Ishikawa (cell line): Measurements from ENCODE around the gene RAD51B.

ENCODE experiments used
- CEBPB ChIP-seq: IDR thresholded peaks from 2 replicates; pipeline ENCODE4 v1.6.1; 2012
- CREB1 ChIP-seq: IDR thresholded peaks from 2 replicates; pipeline ENCODE4 v1.6.1; 2012; ENCODE audit warnings: low read depth
- EGR1 ChIP-seq: IDR thresholded peaks from 2 replicates; pipeline ENCODE4 v1.6.1; 2012
- EP300 ChIP-seq: IDR thresholded peaks from 2 replicates; pipeline ENCODE4 v1.6.1; 2012; ENCODE audit warnings: borderline replicate concordance
- FOXM1 ChIP-seq: IDR thresholded peaks from 2 replicates; pipeline ENCODE4 v1.6.1; 2012; ENCODE audit warnings: low read depth, borderline replicate concordance
- MAX ChIP-seq: IDR thresholded peaks from 2 replicates; pipeline ENCODE4 v1.6.1; 2012
- NFIC ChIP-seq: IDR thresholded peaks from 2 replicates; pipeline ENCODE4 v1.6.1; 2012
- RAD21 ChIP-seq: IDR thresholded peaks from 2 replicates; pipeline ENCODE4 v1.6.1; 2012; ENCODE audit warnings: low read depth
- REST ChIP-seq: IDR thresholded peaks from 2 replicates; pipeline ENCODE4 v1.6.1; 2012; ENCODE audit warnings: low read depth, mild to moderate bottlenecking
- TAF1 ChIP-seq: IDR thresholded peaks from 2 replicates; pipeline ENCODE4 v1.6.1; 2012; ENCODE audit warnings: low read depth, mild to moderate bottlenecking
- TCF12 ChIP-seq: IDR thresholded peaks from 2 replicates; pipeline ENCODE4 v1.6.1; 2012; ENCODE audit warnings: low read depth
- TEAD4 ChIP-seq: IDR thresholded peaks from 2 replicates; pipeline ENCODE4 v1.6.1; 2012
- YY1 ChIP-seq: IDR thresholded peaks from 2 replicates; pipeline ENCODE4 v1.6.1; 2012; ENCODE audit warnings: low read depth
- ZBTB7A ChIP-seq: IDR thresholded peaks from 2 replicates; pipeline ENCODE4 v1.6.1; 2012; ENCODE audit warnings: low read depth
- TF ChIP-seq, protein P1 (sequence below): IDR thresholded peaks from 2 replicates; pipeline ENCODE4 v1.6.1; 2012

The RAD51B gene

DNA sequence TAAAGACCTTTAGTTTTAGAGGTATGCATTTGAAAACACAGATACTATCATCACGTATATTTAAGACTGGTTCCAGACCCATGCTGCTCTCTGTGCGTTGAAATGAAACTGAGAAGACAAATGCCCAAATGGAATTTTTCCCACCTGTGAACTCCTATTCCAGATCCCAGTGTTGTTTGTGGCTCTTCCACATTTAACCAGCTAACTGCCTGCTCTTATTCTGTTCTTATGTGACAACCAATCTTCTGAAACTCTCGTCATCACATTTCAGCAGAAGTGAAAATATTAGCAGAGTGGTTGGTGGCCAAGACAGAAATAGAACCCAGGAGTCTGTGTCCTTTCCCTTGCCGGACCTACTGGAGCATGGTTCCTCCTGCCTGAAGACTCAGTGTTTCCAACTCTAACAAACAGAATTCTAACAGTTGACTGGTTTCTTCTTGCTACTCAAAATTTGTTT is 460.2 kb downstream of the RAD51B start:
- no peak for TF ChIP-seq RAD21
- TF ChIP-seq EP300 = no peak
- TF ChIP-seq FOXM1 = 0 out of 2 replicates have a peak, but pooled peaks have one; percentile 43
- TF ChIP-seq EGR1 = no peak

DNA sequence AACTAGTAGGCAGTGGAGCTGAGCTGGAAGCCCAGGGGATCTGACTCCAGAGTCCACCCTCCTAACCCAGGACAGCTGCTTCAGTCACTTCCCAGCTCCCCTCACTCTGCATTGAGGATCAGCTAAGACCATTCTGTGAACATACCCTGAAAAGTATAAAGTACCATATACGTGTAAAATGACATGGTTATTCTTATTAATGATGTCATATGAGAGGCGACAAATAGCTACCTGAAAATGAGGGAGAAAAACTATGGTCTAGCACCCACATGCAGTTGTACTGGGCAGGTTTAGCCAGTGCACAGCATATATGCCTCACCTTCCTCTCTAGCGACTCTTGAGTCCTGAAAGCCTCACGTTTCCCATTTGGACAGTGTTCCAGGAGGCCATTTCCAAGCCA is 461.9 kb downstream of the RAD51B start:
- no peak for TF ChIP-seq EGR1
- no peak for TF ChIP-seq TCF12
- no peak for TF ChIP-seq CREB1
- no peak for TF ChIP-seq FOXM1
- TF ChIP-seq ZBTB7A = no peak

- TF ChIP-seq CREB1 = no peak
- TF ChIP-seq NFIC = no peak
- TF ChIP-seq REST = no peak
- no peak for TF ChIP-seq RAD21
- TF ChIP-seq TAF1 = no peak
- TF ChIP-seq TEAD4 = no peak
- no peak for TF ChIP-seq TCF12
- TF ChIP-seq EGR1 = no peak
- TF ChIP-seq EP300 = no peak
- TF ChIP-seq CEBPB = no peak
- TF ChIP-seq, protein P1, sequence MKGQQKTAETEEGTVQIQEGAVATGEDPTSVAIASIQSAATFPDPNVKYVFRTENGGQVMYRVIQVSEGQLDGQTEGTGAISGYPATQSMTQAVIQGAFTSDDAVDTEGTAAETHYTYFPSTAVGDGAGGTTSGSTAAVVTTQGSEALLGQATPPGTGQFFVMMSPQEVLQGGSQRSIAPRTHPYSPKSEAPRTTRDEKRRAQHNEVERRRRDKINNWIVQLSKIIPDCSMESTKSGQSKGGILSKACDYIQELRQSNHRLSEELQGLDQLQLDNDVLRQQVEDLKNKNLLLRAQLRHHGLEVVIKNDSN = no peak
- no peak for TF ChIP-seq ZBTB7A
- TF ChIP-seq YY1 = no peak
Measured at GRCh38 chr14:68282479-68283377, 463.1 kb downstream of the RAD51B start.

- TF ChIP-seq EP300 = no peak
- no peak for TF ChIP-seq RAD21
- no peak for TF ChIP-seq FOXM1
- no peak for TF ChIP-seq TEAD4
Measured at GRCh38 chr14:68283378-68284123, 464.0 kb downstream of the RAD51B start.

DNA sequence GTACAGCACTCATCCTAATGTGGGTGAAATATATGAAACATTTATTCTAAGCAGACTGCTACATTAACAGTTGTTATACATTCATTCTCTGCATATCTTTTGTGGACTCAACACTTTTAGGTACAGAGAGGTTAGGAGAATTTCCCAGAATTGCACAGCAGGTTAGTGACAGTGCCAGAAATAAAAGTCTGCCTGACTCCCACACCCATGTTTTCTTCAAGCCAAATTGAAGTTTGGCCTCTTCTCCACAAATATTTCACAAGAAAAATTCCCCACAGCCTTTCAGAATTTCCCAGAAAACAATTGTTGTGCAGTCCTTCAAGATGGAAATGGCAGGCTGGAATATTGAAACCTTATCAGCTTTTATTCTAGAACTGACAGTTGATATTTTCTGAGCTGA is 464.8 kb downstream of the RAD51B start:
- no peak for TF ChIP-seq TEAD4
- no peak for TF ChIP-seq EP300
- no peak for TF ChIP-seq YY1
- no peak for TF ChIP-seq TCF12
- no peak for TF ChIP-seq NFIC
- TF ChIP-seq ZBTB7A = no peak
- no peak for TF ChIP-seq CEBPB
- no peak for TF ChIP-seq RAD21
- no peak for TF ChIP-seq REST

DNA sequence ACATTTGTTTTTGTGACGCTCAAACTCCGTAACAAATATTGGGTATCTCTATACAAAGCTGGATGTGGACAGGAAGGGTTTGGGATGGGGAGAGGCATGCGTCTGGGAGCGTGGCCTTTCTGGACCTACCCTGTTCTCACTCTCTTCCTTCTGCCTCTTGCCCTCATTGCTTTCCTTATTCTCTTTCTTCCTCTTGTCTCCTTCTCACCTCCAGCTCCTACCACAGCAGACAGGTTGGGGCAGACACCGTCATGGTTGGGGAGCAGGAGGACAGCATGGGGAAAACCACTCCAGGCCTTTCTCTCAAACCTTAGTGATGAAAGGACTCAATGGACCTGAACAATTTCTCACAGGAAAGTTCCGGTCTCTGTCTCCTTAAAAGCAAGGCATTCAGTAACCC is 465.3 kb downstream of the RAD51B start:
- 0 out of 2 replicates have a peak, but pooled peaks have one; percentile 5 for TF ChIP-seq MAX
- no peak for TF ChIP-seq CREB1
